ENCODE measurements around the gene TRMO. TPM values are rescaled to one million over a fixed set of nuclear protein-coding genes. Genes with fewer than 3 reads are reported as not detected.
A peak's percentile ranks its signal among the peaks of the same experiment; 100 is the strongest.

TRMO gene
- total RNA-seq, 2 donors from 2014 or later, result 21.3 to 23.6 TPM

- Mint-ChIP-seq H3K36me3 (ENCODE audit: low read depth) (no peaks in the 10 kb centered on the region), H3K4me1 (no peaks in the 10 kb centered on the region), H3K4me3 (no peak overlapping the region), H3K27ac (no peak overlapping the region), H3K27me3 (peaks cover 9% of the 10 kb centered on the region), H3K9me3 (no peaks in the 10 kb centered on the region)
- no peak for ATAC-seq (replicated peaks)
Observed at GRCh38 chr9:97873425-97873824, 48.9 kb downstream of the TRMO start.

- no peak overlapping the region for H3K4me3 Mint-ChIP-seq
- H3K27ac Mint-ChIP-seq, result no peak overlapping the region
- H3K4me1 Mint-ChIP-seq, result no peaks in the 10 kb centered on the region
- no peak for ATAC-seq (replicated peaks)
- peaks cover 18% of the 10 kb centered on the region for H3K27me3 Mint-ChIP-seq
- H3K9me3 Mint-ChIP-seq, result peaks cover 15% of the 10 kb centered on the region
- H3K36me3 Mint-ChIP-seq (ENCODE audit: low read depth), result no peaks in the 10 kb centered on the region
Observed at GRCh38 chr9:97868859-97869258, 53.4 kb downstream of the TRMO start.

GRCh38 chr9:97866848-97867247, 55.5 kb downstream of the TRMO start:
- Mint-ChIP-seq H3K36me3 (ENCODE audit: low read depth) (no peaks in the 10 kb centered on the region), H3K4me1 (no peaks in the 10 kb centered on the region), H3K27ac (no peak overlapping the region), H3K27me3 (peaks cover 22% of the 10 kb centered on the region), H3K9me3 (peaks cover 15% of the 10 kb centered on the region), H3K4me3 (no peak overlapping the region)
- no peak for ATAC-seq (replicated peaks)

- Mint-ChIP-seq H3K27me3 (peaks cover 28% of the 10 kb centered on the region), H3K4me3 (no peak overlapping the region), H3K4me1 (no peaks in the 10 kb centered on the region), H3K36me3 (ENCODE audit: low read depth) (no peaks in the 10 kb centered on the region), H3K27ac (no peak overlapping the region), H3K9me3 (peaks cover 15% of the 10 kb centered on the region)
- ATAC-seq (replicated peaks), result no peak
Observed at GRCh38 chr9:97866300-97866699, 56.0 kb downstream of the TRMO start.

GRCh38 chr9:97864396-97864795, 57.9 kb downstream of the TRMO start:
- H3K36me3 Mint-ChIP-seq (ENCODE audit: low read depth), result no peaks in the 10 kb centered on the region
- H3K4me1 Mint-ChIP-seq, result no peaks in the 10 kb centered on the region
- H3K4me3 Mint-ChIP-seq, result no peak overlapping the region
- no peak overlapping the region for H3K27ac Mint-ChIP-seq
- ATAC-seq (replicated peaks), result no peak
- peaks cover 38% of the 10 kb centered on the region for H3K27me3 Mint-ChIP-seq
- H3K9me3 Mint-ChIP-seq, result peaks cover 15% of the 10 kb centered on the region

- H3K4me3 Mint-ChIP-seq, result no peak overlapping the region
- no peaks in the 10 kb centered on the region for H3K36me3 Mint-ChIP-seq (ENCODE audit: low read depth)
- H3K27me3 Mint-ChIP-seq, result peaks cover 40% of the 10 kb centered on the region
- no peaks in the 10 kb centered on the region for H3K4me1 Mint-ChIP-seq
- peaks cover 15% of the 10 kb centered on the region for H3K9me3 Mint-ChIP-seq
- no peak for ATAC-seq (replicated peaks)
- no peak overlapping the region for H3K27ac Mint-ChIP-seq
Observed at GRCh38 chr9:97863314-97863713, 59.0 kb downstream of the TRMO start.

- Mint-ChIP-seq H3K4me3 (no peak overlapping the region), H3K36me3 (ENCODE audit: low read depth) (no peaks in the 10 kb centered on the region), H3K9me3 (peaks cover 6% of the 10 kb centered on the region), H3K4me1 (no peaks in the 10 kb centered on the region), H3K27ac (no peak overlapping the region), H3K27me3 (peaks cover 48% of the 10 kb centered on the region)
- ATAC-seq (replicated peaks), result no peak
Observed at GRCh38 chr9:97861148-97861475, 61.2 kb downstream of the TRMO start.

GRCh38 chr9:97860451-97861147, 61.7 kb downstream of the TRMO start:
- H3K9me3 Mint-ChIP-seq, result peaks cover 1% of the 10 kb centered on the region
- H3K36me3 Mint-ChIP-seq (ENCODE audit: low read depth), result no peaks in the 10 kb centered on the region
- no peaks in the 10 kb centered on the region for H3K4me1 Mint-ChIP-seq
- ATAC-seq (replicated peaks), result no peak
- H3K27ac Mint-ChIP-seq, result no peak overlapping the region
- H3K27me3 Mint-ChIP-seq, result peaks cover 53% of the 10 kb centered on the region
- H3K4me3 Mint-ChIP-seq, result no peak overlapping the region

- no peak for ATAC-seq (replicated peaks)
- no peaks in the 10 kb centered on the region for H3K4me1 Mint-ChIP-seq
- no peaks in the 10 kb centered on the region for H3K36me3 Mint-ChIP-seq (ENCODE audit: low read depth)
- no peak overlapping the region for H3K4me3 Mint-ChIP-seq
- H3K27me3 Mint-ChIP-seq, result peaks cover 58% of the 10 kb centered on the region
- H3K9me3 Mint-ChIP-seq, result no peaks in the 10 kb centered on the region
- H3K27ac Mint-ChIP-seq, result no peak overlapping the region
Observed at GRCh38 chr9:97859346-97859745, 63.0 kb downstream of the TRMO start.

GRCh38 chr9:97858826-97859225, 63.5 kb downstream of the TRMO start:
- Mint-ChIP-seq H3K9me3 (no peaks in the 10 kb centered on the region), H3K36me3 (ENCODE audit: low read depth) (no peaks in the 10 kb centered on the region), H3K4me1 (no peaks in the 10 kb centered on the region), H3K27me3 (peaks cover 61% of the 10 kb centered on the region), H3K4me3 (no peak overlapping the region), H3K27ac (no peak overlapping the region)
- ATAC-seq (replicated peaks), result no peak

- no peak overlapping the region for H3K27ac Mint-ChIP-seq
- peak overlapping the region; percentile 21 for H3K4me3 Mint-ChIP-seq
- H3K9me3 Mint-ChIP-seq, result no peaks in the 10 kb centered on the region
- ATAC-seq (replicated peaks), result no peak
- no peaks in the 10 kb centered on the region for H3K4me1 Mint-ChIP-seq
- H3K36me3 Mint-ChIP-seq (ENCODE audit: low read depth), result no peaks in the 10 kb centered on the region
- H3K27me3 Mint-ChIP-seq, result peaks cover 61% of the 10 kb centered on the region
Observed at GRCh38 chr9:97858393-97858713, 63.9 kb downstream of the TRMO start.

GRCh38 chr9:97857606-97858392, 64.5 kb downstream of the TRMO start:
- Mint-ChIP-seq H3K4me1 (no peaks in the 10 kb centered on the region), H3K9me3 (no peaks in the 10 kb centered on the region), H3K4me3 (peak overlapping the region; percentile 36), H3K27me3 (peaks cover 61% of the 10 kb centered on the region), H3K27ac (no peak overlapping the region), H3K36me3 (ENCODE audit: low read depth) (no peaks in the 10 kb centered on the region)
- no peak for ATAC-seq (replicated peaks)

- Mint-ChIP-seq H3K36me3 (ENCODE audit: low read depth) (no peaks in the 10 kb centered on the region), H3K4me3 (peak overlapping the region; percentile 36), H3K4me1 (peaks cover 4% of the 10 kb centered on the region), H3K9me3 (no peaks in the 10 kb centered on the region), H3K27ac (no peak overlapping the region), H3K27me3 (peaks cover 64% of the 10 kb centered on the region)
- no peak for ATAC-seq (replicated peaks)
Observed at GRCh38 chr9:97856857-97857605, 65.3 kb downstream of the TRMO start.

- H3K27ac Mint-ChIP-seq, result no peak overlapping the region
- peaks cover 56% of the 10 kb centered on the region for H3K27me3 Mint-ChIP-seq
- H3K9me3 Mint-ChIP-seq, result no peaks in the 10 kb centered on the region
- H3K4me3 Mint-ChIP-seq, result no peak overlapping the region
- ATAC-seq (replicated peaks), result no peak
- peaks cover 4% of the 10 kb centered on the region for H3K4me1 Mint-ChIP-seq
- no peaks in the 10 kb centered on the region for H3K36me3 Mint-ChIP-seq (ENCODE audit: low read depth)
Observed at GRCh38 chr9:97855899-97856298, 66.4 kb downstream of the TRMO start.

- Mint-ChIP-seq H3K4me1 (peaks cover 4% of the 10 kb centered on the region), H3K4me3 (no peak overlapping the region), H3K27ac (no peak overlapping the region), H3K9me3 (no peaks in the 10 kb centered on the region), H3K27me3 (peaks cover 58% of the 10 kb centered on the region), H3K36me3 (ENCODE audit: low read depth) (no peaks in the 10 kb centered on the region)
- no peak for ATAC-seq (replicated peaks)
Observed at GRCh38 chr9:97855486-97855875, 66.8 kb downstream of the TRMO start.
